ENCODE data around the gene KAZN.

- no peak for TF ChIP-seq FOXA1 (IDR thresholded peaks at IDR 0.05)
- TF ChIP-seq FOXM1 (IDR thresholded peaks at IDR 0.05; ENCODE audit: borderline replicate concordance), result no peak
- TF ChIP-seq TARDBP (IDR thresholded peaks at IDR 0.05), result no peak
- no peak for TF ChIP-seq BHLHE40 (IDR thresholded peaks at IDR 0.05; ENCODE audit: borderline replicate concordance)
- TF ChIP-seq SUZ12 (IDR thresholded peaks at IDR 0.05), result no peak
- TF ChIP-seq ZNF384 (IDR thresholded peaks at IDR 0.05), result no peak
- TF ChIP-seq FOXK2 (IDR thresholded peaks at IDR 0.05), result no peak
- no peak for TF ChIP-seq SP1 (IDR thresholded peaks at IDR 0.05)
- no peak for TF ChIP-seq CTBP1 (IDR thresholded peaks at IDR 0.05; ENCODE audit: borderline replicate concordance)
- TF ChIP-seq PKNOX1 (IDR thresholded peaks at IDR 0.05), result no peak
- no peak for TF ChIP-seq HDGF (IDR thresholded peaks at IDR 0.05; ENCODE audit: borderline replicate concordance)
Measured at GRCh38 chr1:15154480-15155036, 556.1 kb downstream of the KAZN start.

All from HEK293T (cell line).